ENCODE results near the gene SMYD3. TPM values are rescaled to one million over a fixed set of nuclear protein-coding genes. Genes with fewer than 3 reads are reported as not detected.
"Not testable (repeated sequence)": the region's sequence is repeated elsewhere in the genome, so short reads cannot be mapped to it uniquely, and the experiment has no call there.

Gene SMYD3
- total and polyA plus RNA-seq, 10 donors, result 12.5 to 33.1 (median 21.0) TPM

DNA sequence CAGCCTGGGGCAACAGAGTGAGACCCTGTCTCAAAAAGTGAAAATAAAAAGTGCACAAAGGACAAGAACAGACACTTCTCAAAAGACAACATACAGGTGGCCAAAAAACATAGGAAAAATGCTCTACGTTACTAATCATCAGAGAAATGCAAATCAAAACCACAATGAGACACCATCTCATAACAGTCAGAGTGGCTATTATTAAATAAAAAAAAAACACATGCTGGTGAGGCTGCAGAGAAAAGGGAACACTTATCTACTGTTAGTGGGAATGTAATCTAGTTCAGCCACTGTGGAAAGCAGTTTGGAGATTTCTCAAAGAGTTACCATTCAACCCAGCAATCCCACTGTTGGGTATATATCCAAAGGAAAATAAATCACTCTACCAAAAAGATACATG is 173.2 kb downstream of the SMYD3 start:
- DNase-seq, result no peak
- H3K36me3 ChIP-seq, result peaks cover 0 to 47% (median 3%) of the 10 kb centered on the region in 6 donors
- peaks cover 0 to 6% (median 0%) of the 10 kb centered on the region in 8 donors for H3K9me3 ChIP-seq
- H3K4me3 ChIP-seq, result no peak overlapping the region
- WGBS, 5 donors, result 65 to 77% (median 70%) methylated on average over 1 of the region's 1 CpG
- intact Hi-C loops (cut with DNase I; ENCODE audit: low total_unique reads), result no loop called here
- no peaks in the 10 kb centered on the region for H3K4me1 ChIP-seq
- H3K27ac ChIP-seq, result no peak overlapping the region
- TF ChIP-seq, protein P1, sequence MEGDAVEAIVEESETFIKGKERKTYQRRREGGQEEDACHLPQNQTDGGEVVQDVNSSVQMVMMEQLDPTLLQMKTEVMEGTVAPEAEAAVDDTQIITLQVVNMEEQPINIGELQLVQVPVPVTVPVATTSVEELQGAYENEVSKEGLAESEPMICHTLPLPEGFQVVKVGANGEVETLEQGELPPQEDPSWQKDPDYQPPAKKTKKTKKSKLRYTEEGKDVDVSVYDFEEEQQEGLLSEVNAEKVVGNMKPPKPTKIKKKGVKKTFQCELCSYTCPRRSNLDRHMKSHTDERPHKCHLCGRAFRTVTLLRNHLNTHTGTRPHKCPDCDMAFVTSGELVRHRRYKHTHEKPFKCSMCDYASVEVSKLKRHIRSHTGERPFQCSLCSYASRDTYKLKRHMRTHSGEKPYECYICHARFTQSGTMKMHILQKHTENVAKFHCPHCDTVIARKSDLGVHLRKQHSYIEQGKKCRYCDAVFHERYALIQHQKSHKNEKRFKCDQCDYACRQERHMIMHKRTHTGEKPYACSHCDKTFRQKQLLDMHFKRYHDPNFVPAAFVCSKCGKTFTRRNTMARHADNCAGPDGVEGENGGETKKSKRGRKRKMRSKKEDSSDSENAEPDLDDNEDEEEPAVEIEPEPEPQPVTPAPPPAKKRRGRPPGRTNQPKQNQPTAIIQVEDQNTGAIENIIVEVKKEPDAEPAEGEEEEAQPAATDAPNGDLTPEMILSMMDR (IDR thresholded peaks at IDR 0.05 in 8 of 11, conservative IDR thresholded peaks at IDR 0.05 in 3 of 11), result no peak
- TF ChIP-seq POLR2A (IDR thresholded peaks at IDR 0.05) (no peak), POLR2AphosphoS5 (IDR thresholded peaks at IDR 0.05) (no peak)
- no peaks in the 10 kb centered on the region for H3K27me3 ChIP-seq (replicated peaks in 1 of 7)

- DNase-seq, result no peak
- peaks cover 0 to 53% (median 3%) of the 10 kb centered on the region in 6 donors for H3K36me3 ChIP-seq
- no peaks in the 10 kb centered on the region for H3K27me3 ChIP-seq (replicated peaks in 1 of 7)
- H3K4me3 ChIP-seq, result no peak overlapping the region
- H3K27ac ChIP-seq, result no peak overlapping the region
- intact Hi-C loops (cut with DNase I; ENCODE audit: low total_unique reads), result no loop called here
- H3K9me3 ChIP-seq, result peaks cover 0 to 6% (median 0%) of the 10 kb centered on the region in 8 donors
- H3K4me1 ChIP-seq, result no peaks in the 10 kb centered on the region
- TF ChIP-seq POLR2AphosphoS5 (IDR thresholded peaks at IDR 0.05), result no peak
- TF ChIP-seq, protein P1 (IDR thresholded peaks at IDR 0.05 in 8 of 11, conservative IDR thresholded peaks at IDR 0.05 in 3 of 11), result no peak
- no peak for TF ChIP-seq POLR2A (IDR thresholded peaks at IDR 0.05)
- WGBS, 5 donors, result 40 to 89% (median 68%) methylated on average over 1 of the region's 1 CpG
Measured at GRCh38 chr1:246332078-246332477, 175.0 kb downstream of the SMYD3 start.

DNA sequence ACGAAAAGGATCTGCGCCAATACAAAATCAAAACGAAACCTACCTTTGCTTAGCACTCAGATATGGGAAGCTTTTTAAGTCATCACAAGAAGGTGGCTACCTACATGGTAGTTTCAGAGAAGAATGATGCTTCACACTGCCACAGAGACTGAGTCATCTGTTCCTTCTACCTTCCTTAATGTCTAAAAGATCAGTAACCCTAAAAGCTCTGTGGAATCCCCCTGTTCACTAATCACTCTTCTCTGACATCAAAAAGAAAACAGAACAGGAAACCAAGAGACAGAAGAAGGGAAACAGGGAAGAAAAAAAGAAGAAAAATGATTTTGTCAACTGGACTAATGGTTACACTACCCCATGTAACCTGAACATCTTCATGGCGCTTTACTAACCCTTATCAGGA is 177.2 kb downstream of the SMYD3 start:
- peaks cover 0 to 6% (median 0%) of the 10 kb centered on the region in 8 donors for H3K9me3 ChIP-seq
- H3K4me3 ChIP-seq, result no peak overlapping the region
- 71 to 85% (median 77%) methylated on average over 4 of the region's 4 CpGs for WGBS, 5 donors
- no peaks in the 10 kb centered on the region for H3K4me1 ChIP-seq
- no peaks in the 10 kb centered on the region for H3K27me3 ChIP-seq (replicated peaks in 1 of 7)
- no peak for DNase-seq
- TF ChIP-seq POLR2A (IDR thresholded peaks at IDR 0.05) (no peak), POLR2AphosphoS5 (IDR thresholded peaks at IDR 0.05) (no peak)
- TF ChIP-seq, protein P1 (IDR thresholded peaks at IDR 0.05 in 8 of 11, conservative IDR thresholded peaks at IDR 0.05 in 3 of 11), result no peak
- intact Hi-C loops (cut with DNase I; ENCODE audit: low total_unique reads), result no loop called here
- no peak overlapping the region for H3K27ac ChIP-seq
- H3K36me3 ChIP-seq, result peaks cover 0 to 61% (median 3%) of the 10 kb centered on the region in 6 donors

- intact Hi-C loops (cut with DNase I; ENCODE audit: low total_unique reads); H3K27ac ChIP-seq; H3K4me3 ChIP-seq; DNase-seq; H3K27me3 ChIP-seq (replicated peaks in 1 of 7); H3K9me3 ChIP-seq; H3K4me1 ChIP-seq: not testable (repeated sequence)
- 88 to 100% methylated on average over 1 of the region's 1 CpG; no CpG with 5 or more reads in 3 of the 5 donors for WGBS, 5 donors
- H3K36me3 ChIP-seq, result peaks cover 0 to 56% (median 2%) of the 10 kb centered on the region in 6 donors
Measured at GRCh38 chr1:246329292-246329691, 177.8 kb downstream of the SMYD3 start.

GRCh38 chr1:246324711-246325110 is 182.4 kb downstream of the SMYD3 start:
- H3K4me3 ChIP-seq, result no peak overlapping the region
- 94 to 98% (median 95%) methylated on average over 10 to 12 of the region's 12 CpGs for WGBS, 5 donors
- H3K4me1 ChIP-seq, result peaks cover 0 to 9% (median 4%) of the 10 kb centered on the region in 6 donors
- TF ChIP-seq POLR2A (IDR thresholded peaks at IDR 0.05) (no peak), POLR2AphosphoS5 (IDR thresholded peaks at IDR 0.05) (no peak)
- TF ChIP-seq, protein P1 (IDR thresholded peaks at IDR 0.05 in 8 of 11, conservative IDR thresholded peaks at IDR 0.05 in 3 of 11), result no peak
- H3K27me3 ChIP-seq (replicated peaks in 1 of 7), result no peaks in the 10 kb centered on the region
- intact Hi-C loops (cut with DNase I; ENCODE audit: low total_unique reads), result no loop called here
- no peak for DNase-seq
- peaks cover 0 to 2% (median 0%) of the 10 kb centered on the region in 8 donors for H3K9me3 ChIP-seq
- peaks cover 0 to 26% (median 0%) of the 10 kb centered on the region in 6 donors for H3K36me3 ChIP-seq
- H3K27ac ChIP-seq, result no peak overlapping the region

DNA sequence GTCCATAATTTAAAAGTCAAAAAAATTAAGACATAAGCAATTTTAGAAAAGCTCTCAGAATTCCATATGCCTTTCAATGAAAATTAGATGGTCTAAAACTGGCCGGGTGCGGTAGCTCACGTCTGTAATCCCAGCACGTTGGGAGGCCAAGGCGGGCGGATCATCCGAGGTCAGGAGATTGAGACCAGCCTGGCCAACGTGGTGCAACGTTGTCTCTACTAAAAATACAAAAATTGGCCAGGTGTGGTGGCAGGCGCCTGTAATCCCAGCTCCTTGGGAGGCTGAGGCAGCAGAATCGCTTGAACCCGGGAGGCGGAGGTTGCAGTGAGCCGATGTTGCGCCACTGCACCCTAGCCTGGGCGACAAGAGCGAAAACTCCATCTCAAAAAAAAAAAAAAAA is 183.0 kb downstream of the SMYD3 start:
- H3K9me3 ChIP-seq; intact Hi-C loops (cut with DNase I; ENCODE audit: low total_unique reads); H3K27me3 ChIP-seq (replicated peaks in 1 of 7); DNase-seq; H3K27ac ChIP-seq; H3K4me1 ChIP-seq; H3K4me3 ChIP-seq: not testable (repeated sequence)
- 94 to 99% (median 95%) methylated on average over 17 of the region's 17 CpGs for WGBS, 5 donors
- peaks cover 0 to 24% (median 0%) of the 10 kb centered on the region in 6 donors for H3K36me3 ChIP-seq

Measured in spleen (tissue), 11 donors.